Dedifferentiated amniotic fluid mesenchymal stem cell (primary cell): ENCODE data around the gene CIRBP.
"Not testable (repeated sequence)": the region's sequence is repeated elsewhere in the genome, so short reads cannot be mapped to it uniquely, and the experiment has no call there.

ENCODE experiments used
- DNase-seq: peaks from one replicate; pipeline ENCODE4 v3.0.0-alpha.2; 2016; ENCODE audit errors: extremely low spot score

Gene CIRBP

GRCh38 chr19:1243768-1244692 is 25.1 kb upstream of the CIRBP start:
- DNase-seq, result peak; percentile 59

- no peak for DNase-seq
Observed at GRCh38 chr19:1244693-1245451, 24.3 kb upstream of the CIRBP start.

- DNase-seq, result no peak
Observed at GRCh38 chr19:1245494-1246264, 23.5 kb upstream of the CIRBP start.

GRCh38 chr19:1246265-1247087 is 22.7 kb upstream of the CIRBP start:
- DNase-seq, result not testable (repeated sequence)

- DNase-seq, result no peak
Observed at GRCh38 chr19:1247748-1248138, 21.4 kb upstream of the CIRBP start.

- peak; percentile 67 for DNase-seq
Observed at GRCh38 chr19:1248139-1248785, 20.9 kb upstream of the CIRBP start, which contains the start of gene MIDN. MIDN (plus strand) TSS chr19:1248583; CDS start chr19:1250297, 1,714 bp downstream.

- peak; percentile 55 for DNase-seq
Observed at GRCh38 chr19:1248786-1249297, 20.3 kb upstream of the CIRBP start.

GRCh38 chr19:1249298-1249989 is 19.7 kb upstream of the CIRBP start:
- DNase-seq, result peak; percentile 92

- no peak for DNase-seq
Observed at GRCh38 chr19:1249990-1250436, 19.1 kb upstream of the CIRBP start.

- no peak for DNase-seq
Observed at GRCh38 chr19:1250437-1251260, 18.5 kb upstream of the CIRBP start.

GRCh38 chr19:1251330-1252220 is 17.6 kb upstream of the CIRBP start:
- DNase-seq, result no peak

- peak; percentile 82 for DNase-seq
Observed at GRCh38 chr19:1252221-1252820, 16.8 kb upstream of the CIRBP start.

GRCh38 chr19:1252821-1253513 is 16.2 kb upstream of the CIRBP start:
- DNase-seq, result peak; percentile 96

GRCh38 chr19:1253514-1254080 is 15.5 kb upstream of the CIRBP start:
- no peak for DNase-seq

- no peak for DNase-seq
Observed at GRCh38 chr19:1254081-1254527, 15.0 kb upstream of the CIRBP start.

GRCh38 chr19:1254530-1255185 is 14.5 kb upstream of the CIRBP start:
- no peak for DNase-seq
